ENCODE data around the gene ADCY3. TPM values are rescaled to one million over a fixed set of nuclear protein-coding genes. Genes with fewer than 3 reads are reported as not detected.
A peak's percentile ranks its signal among the peaks of the same experiment; 100 is the strongest.

Gene ADCY3
- 10 to 100 TPM; 16.0 to 45.5 (median 22.9) TPM for polyA plus RNA-seq (ENCODE audit: insufficient read length in 4 of 4)

- peak in 1 of 4 donors; percentile 22 for DNase-seq (ENCODE audit: low read depth in 4 of 4, low spot score in 3 of 4)
Measured at GRCh38 chr2:24920098-24920808, at the start of gene ADCY3. TSS of gene ADCY3 (minus strand) at chr2:24920237. CDS start at chr2:24918987, 1,250 bp downstream.

GRCh38 chr2:24969784-24970183 lies 49.7 kb upstream of the ADCY3 start:
- DNase-seq (ENCODE audit: low read depth in 4 of 4, low spot score in 3 of 4): no peak

- no peak for DNase-seq (ENCODE audit: low read depth in 4 of 4, low spot score in 3 of 4)
Measured at GRCh38 chr2:24961903-24962302, 41.9 kb upstream of the ADCY3 start.

GRCh38 chr2:24959761-24960160 lies 39.7 kb upstream of the ADCY3 start:
- no peak for DNase-seq (ENCODE audit: low read depth in 4 of 4, low spot score in 3 of 4)

- DNase-seq (ENCODE audit: low read depth in 4 of 4, low spot score in 3 of 4): no peak
Measured at GRCh38 chr2:24958411-24958935, 38.4 kb upstream of the ADCY3 start.

- no peak for DNase-seq (ENCODE audit: low read depth in 4 of 4, low spot score in 3 of 4)
Measured at GRCh38 chr2:24957976-24958375, 37.9 kb upstream of the ADCY3 start.

- DNase-seq (ENCODE audit: low read depth in 4 of 4, low spot score in 3 of 4): no peak
Measured at GRCh38 chr2:24957221-24957620, 37.2 kb upstream of the ADCY3 start.

GRCh38 chr2:24955921-24956320 lies 35.9 kb upstream of the ADCY3 start:
- no peak for DNase-seq (ENCODE audit: low read depth in 4 of 4, low spot score in 3 of 4)

- DNase-seq (ENCODE audit: low read depth in 4 of 4, low spot score in 3 of 4): no peak
Measured at GRCh38 chr2:24955232-24955631, 35.2 kb upstream of the ADCY3 start.

GRCh38 chr2:24950102-24950501 lies 30.1 kb upstream of the ADCY3 start:
- DNase-seq (ENCODE audit: low read depth in 4 of 4, low spot score in 3 of 4): no peak

- DNase-seq (ENCODE audit: low read depth in 4 of 4, low spot score in 3 of 4): no peak
Measured at GRCh38 chr2:24948506-24948905, 28.5 kb upstream of the ADCY3 start.

- DNase-seq (ENCODE audit: low read depth in 4 of 4, low spot score in 3 of 4): no peak
Measured at GRCh38 chr2:24947561-24948157, 27.6 kb upstream of the ADCY3 start.

GRCh38 chr2:24945907-24946306 lies 25.9 kb upstream of the ADCY3 start:
- DNase-seq (ENCODE audit: low read depth in 4 of 4, low spot score in 3 of 4): no peak

- DNase-seq (ENCODE audit: low read depth in 4 of 4, low spot score in 3 of 4): no peak
Measured at GRCh38 chr2:24943427-24944053, 23.5 kb upstream of the ADCY3 start.

GRCh38 chr2:24939353-24939752 lies 19.3 kb upstream of the ADCY3 start:
- DNase-seq (ENCODE audit: low read depth in 4 of 4, low spot score in 3 of 4): no peak

GRCh38 chr2:24937236-24937635 lies 17.2 kb upstream of the ADCY3 start:
- no peak for DNase-seq (ENCODE audit: low read depth in 4 of 4, low spot score in 3 of 4)

- DNase-seq (ENCODE audit: low read depth in 4 of 4, low spot score in 3 of 4): no peak
Measured at GRCh38 chr2:24935145-24935544, 15.1 kb upstream of the ADCY3 start.

GRCh38 chr2:24932715-24933114 lies 12.7 kb upstream of the ADCY3 start:
- DNase-seq (ENCODE audit: low read depth in 4 of 4, low spot score in 3 of 4): no peak

- no peak for DNase-seq (ENCODE audit: low read depth in 4 of 4, low spot score in 3 of 4)
Measured at GRCh38 chr2:24930768-24931167, 10.7 kb upstream of the ADCY3 start.

GRCh38 chr2:24929230-24929629 lies 9.2 kb upstream of the ADCY3 start:
- no peak for DNase-seq (ENCODE audit: low read depth in 4 of 4, low spot score in 3 of 4)

- DNase-seq (ENCODE audit: low read depth in 4 of 4, low spot score in 3 of 4): no peak
Measured at GRCh38 chr2:24928036-24928435, 8.0 kb upstream of the ADCY3 start.
